HS-27A (cell line): ENCODE results near the gene SLC16A4.
"Not testable (repeated sequence)": the region's sequence is repeated elsewhere in the genome, so short reads cannot be mapped to it uniquely, and the experiment has no call there.

ENCODE experiments used
- DNase-seq: peaks from one replicate; pipeline ENCODE4 v3.0.0-alpha.2; 2012; ENCODE audit warnings: low read depth, missing footprints

The SLC16A4 gene

GRCh38 chr1:110390692-110391245, at the start of gene SLC16A4:
Gene SLC16A4, minus strand, starts transcription at chr1:110391026. Its CDS starts 1,703 bp downstream, at chr1:110389323.
- DNase-seq: no peak

- not testable (repeated sequence) for DNase-seq
These were observed 49.0 kb upstream of the SLC16A4 start for GRCh38 chr1:110439873-110440272.

- DNase-seq: no peak
These were observed 48.1 kb upstream of the SLC16A4 start for GRCh38 chr1:110438893-110439292.

GRCh38 chr1:110437645-110438299, 46.9 kb upstream of the SLC16A4 start:
- DNase-seq: not testable (repeated sequence)

- DNase-seq: no peak
These were observed 45.8 kb upstream of the SLC16A4 start for GRCh38 chr1:110436635-110437034.

- DNase-seq: no peak
These were observed 44.1 kb upstream of the SLC16A4 start for GRCh38 chr1:110434946-110435345.

- no peak for DNase-seq
These were observed 43.0 kb upstream of the SLC16A4 start for GRCh38 chr1:110433803-110434202.

GRCh38 chr1:110433213-110433612, 42.4 kb upstream of the SLC16A4 start:
- DNase-seq: no peak

- no peak for DNase-seq
These were observed 40.1 kb upstream of the SLC16A4 start for GRCh38 chr1:110430901-110431300.

GRCh38 chr1:110430366-110430765, 39.5 kb upstream of the SLC16A4 start:
- no peak for DNase-seq

GRCh38 chr1:110428946-110429345, 38.1 kb upstream of the SLC16A4 start:
- DNase-seq: no peak

GRCh38 chr1:110426854-110427253, 36.0 kb upstream of the SLC16A4 start:
- DNase-seq: no peak

GRCh38 chr1:110425612-110426152, 34.9 kb upstream of the SLC16A4 start:
- DNase-seq: no peak

GRCh38 chr1:110424699-110425611, 34.1 kb upstream of the SLC16A4 start:
- DNase-seq: no peak

- DNase-seq: peak; percentile 40
These were observed 30.3 kb upstream of the SLC16A4 start for GRCh38 chr1:110420874-110421793.

GRCh38 chr1:110420023-110420662, 29.3 kb upstream of the SLC16A4 start:
- no peak for DNase-seq

- DNase-seq: no peak
These were observed 27.9 kb upstream of the SLC16A4 start for GRCh38 chr1:110418729-110419128.

- not testable (repeated sequence) for DNase-seq
These were observed 22.2 kb upstream of the SLC16A4 start for GRCh38 chr1:110413045-110413444.

- no peak for DNase-seq
These were observed 21.8 kb upstream of the SLC16A4 start for GRCh38 chr1:110412576-110412975.

GRCh38 chr1:110411173-110411735, 20.4 kb upstream of the SLC16A4 start:
- no peak for DNase-seq

- no peak for DNase-seq
These were observed 18.5 kb upstream of the SLC16A4 start for GRCh38 chr1:110409316-110409715.
